Activated CD4-positive, alpha-beta memory T cell treated with anti-CD3 and anti-CD28 coated beads for 36 hours (primary cell): ENCODE data around the gene BOK. TPM values are rescaled to one million over a fixed set of nuclear protein-coding genes. Genes with fewer than 3 reads are reported as not detected.
A peak's percentile ranks its signal among the peaks of the same experiment; 100 is the strongest.

Experiments
- CTCF ChIA-PET: fragments of 350-600 bp; sonication (Branson Sonifier 250); formaldehyde crosslinking; loops from one replicate; lab custom pipeline; 2021; ENCODE audit warnings: antibody characterized with exemption, inconsistent platforms; lab: Charles Lee
- POLR2A ChIA-PET: fragments of 350-600 bp; sonication (Branson Sonifier 250); formaldehyde crosslinking; loops from one replicate; lab custom pipeline; 2021; ENCODE audit warnings: antibody characterized with exemption; lab: Charles Lee
- DNase-seq: peaks from one replicate; pipeline ENCODE4 v3.0.0-alpha.2; 2020
- H3K27ac Mint-ChIP-seq: one replicate; pipeline ENCODE4 v1.8.0; 2021; ENCODE audit warnings: mixed read lengths
- H3K27me3 Mint-ChIP-seq: one replicate; pipeline ENCODE4 v1.8.0; 2021; ENCODE audit warnings: mixed read lengths
- H3K36me3 Mint-ChIP-seq: one replicate; pipeline ENCODE4 v1.8.0; 2021; ENCODE audit warnings: mixed read lengths
- H3K4me1 Mint-ChIP-seq: one replicate; pipeline ENCODE4 v1.8.0; 2021; ENCODE audit warnings: low read depth, mixed read lengths
- H3K4me3 Mint-ChIP-seq: one replicate; pipeline ENCODE4 v1.8.0; 2021; ENCODE audit warnings: mild to moderate bottlenecking, mixed read lengths
- H3K9me3 Mint-ChIP-seq: one replicate; pipeline ENCODE4 v1.8.0; 2021; ENCODE audit warnings: mixed read lengths
- intact Hi-C: fragments of 100-400 bp; cut with micrococcal nuclease; formaldehyde crosslinking; loops from one replicate; pipeline ENCODE4 v1.15.1; 2023
- total RNA-seq, 2 experiments: library from RNA; stranded (reverse); gene quantifications; one replicate each; pipeline ENCODE4 v1.2.3, GENCODE V29; 2021

BOK gene
- total RNA-seq, 2 experiments from 2014 or later: 0.07 to 0.10 TPM

- H3K9me3 Mint-ChIP-seq: peaks cover 15% of the 10 kb centered on the region
- H3K27ac Mint-ChIP-seq: peak overlapping the region; percentile 87
- H3K36me3 Mint-ChIP-seq: peaks cover 15% of the 10 kb centered on the region
- ChIA-PET CTCF (interaction anchor here (1.1 kb wide), 1 partner anchor 251 kb away, joined by 3 read pairs; no protein-coding TSS in a partner anchor), POLR2A (no interaction called here)
- intact Hi-C loops: loop anchor here (1.0 to 5.0 kb wide), 2 partner anchors 7 to 260 kb away; partner anchors contain the start of gene FARP2
- peak; percentile 63 for DNase-seq
- peak overlapping the region; percentile 74 for H3K4me3 Mint-ChIP-seq
- H3K4me1 Mint-ChIP-seq: peaks cover 47% of the 10 kb centered on the region
- H3K27me3 Mint-ChIP-seq: no peaks in the 10 kb centered on the region
Measured at GRCh38 chr2:241617431-241618154, 59.0 kb downstream of the BOK start.

- intact Hi-C loops: loop anchor here (1.0 to 5.0 kb wide), 2 partner anchors 8 to 261 kb away; partner anchors contain the start of gene FARP2
- DNase-seq: no peak
- Mint-ChIP-seq H3K4me1 (peaks cover 47% of the 10 kb centered on the region), H3K36me3 (peaks cover 15% of the 10 kb centered on the region), H3K27me3 (no peaks in the 10 kb centered on the region), H3K27ac (peak overlapping the region; percentile 87), H3K9me3 (peaks cover 15% of the 10 kb centered on the region), H3K4me3 (peak overlapping the region; percentile 20)
- ChIA-PET CTCF (interaction anchor here (1.1 kb wide), 1 partner anchor 250 kb away, joined by 3 read pairs; no protein-coding TSS in a partner anchor), POLR2A (no interaction called here)
Measured at GRCh38 chr2:241618296-241618805, 59.8 kb downstream of the BOK start.

- CTCF ChIA-PET: interaction anchor here (1.1 kb wide), 1 partner anchor 250 kb away, joined by 3 read pairs; no protein-coding TSS in a partner anchor
- Mint-ChIP-seq H3K9me3 (peaks cover 15% of the 10 kb centered on the region), H3K27me3 (no peaks in the 10 kb centered on the region), H3K4me3 (no peak overlapping the region), H3K27ac (peak overlapping the region; percentile 87), H3K36me3 (peaks cover 15% of the 10 kb centered on the region), H3K4me1 (peaks cover 47% of the 10 kb centered on the region)
- POLR2A ChIA-PET: no interaction called here
- intact Hi-C loops: loop anchor here (1.0 to 5.0 kb wide), 2 partner anchors 9 to 262 kb away; partner anchors contain the start of gene FARP2
- DNase-seq: no peak
Measured at GRCh38 chr2:241618829-241619228, 60.3 kb downstream of the BOK start.

- no peak overlapping the region for H3K4me3 Mint-ChIP-seq
- intact Hi-C loops: loop anchor here (1.0 to 5.0 kb wide), 4 partner anchors 17 to 347 kb away; partner anchors contain the start of genes ATG4B, FARP2 and THAP4
- peak overlapping the region; percentile 87 for H3K27ac Mint-ChIP-seq
- POLR2A ChIA-PET: no interaction called here
- peaks cover 15% of the 10 kb centered on the region for H3K36me3 Mint-ChIP-seq
- CTCF ChIA-PET: no interaction called here
- DNase-seq: peak; percentile 68
- H3K4me1 Mint-ChIP-seq: peaks cover 47% of the 10 kb centered on the region
- H3K9me3 Mint-ChIP-seq: peaks cover 15% of the 10 kb centered on the region
- no peaks in the 10 kb centered on the region for H3K27me3 Mint-ChIP-seq
Measured at GRCh38 chr2:241619597-241620418, 61.3 kb downstream of the BOK start.

- intact Hi-C loops: loop anchor here (1.0 to 2.0 kb wide), 3 partner anchors 17 to 346 kb away; partner anchors contain the start of genes ATG4B and THAP4
- ChIA-PET CTCF (no interaction called here), POLR2A (no interaction called here)
- no peaks in the 10 kb centered on the region for H3K27me3 Mint-ChIP-seq
- peaks cover 15% of the 10 kb centered on the region for H3K9me3 Mint-ChIP-seq
- H3K4me1 Mint-ChIP-seq: peaks cover 47% of the 10 kb centered on the region
- H3K4me3 Mint-ChIP-seq: no peak overlapping the region
- peak overlapping the region; percentile 87 for H3K27ac Mint-ChIP-seq
- H3K36me3 Mint-ChIP-seq: peaks cover 15% of the 10 kb centered on the region
- DNase-seq: peak; percentile 92
Measured at GRCh38 chr2:241620419-241620769, 61.8 kb downstream of the BOK start.

Other genes starting within 250 kb of the BOK start
- 100 to 1,000 TPM; 243 to 251 TPM for gene HDLBP, start 243.1 kb upstream of the BOK start, total RNA-seq
- gene SEPTIN2, start 242.8 kb upstream of the BOK start, total RNA-seq: 100 to 1,000 TPM; 255 to 261 TPM
- 10 to 100 TPM; 25.1 to 29.5 TPM for gene FARP2, start 202.5 kb upstream of the BOK start, total RNA-seq
- 10 to 100 TPM; 97.9 to 99.1 TPM for gene STK25, start 50.2 kb upstream of the BOK start, total RNA-seq
- 10 to 100 TPM; 43.7 to 44.5 TPM for gene THAP4, start 78.4 kb downstream of the BOK start, total RNA-seq
- 10 to 100 TPM; 85.0 to 85.9 TPM for gene ATG4B, start 78.9 kb downstream of the BOK start, total RNA-seq
- gene DTYMK, start 128.1 kb downstream of the BOK start, total RNA-seq: 10 to 100 TPM; 85.9 to 88.7 TPM
- gene ING5, start 143.3 kb downstream of the BOK start, total RNA-seq: 10 to 100 TPM; 35.7 to 36.6 TPM
- gene D2HGDH, start 175.9 kb downstream of the BOK start, total RNA-seq: 10 to 100 TPM; 27.5 to 28.2 TPM
- gene GAL3ST2, start 218.1 kb downstream of the BOK start, total RNA-seq: under 1 TPM; 0.65 to 0.93 TPM